Measurements from ENCODE around the gene HELT.

Gene HELT

DNA sequence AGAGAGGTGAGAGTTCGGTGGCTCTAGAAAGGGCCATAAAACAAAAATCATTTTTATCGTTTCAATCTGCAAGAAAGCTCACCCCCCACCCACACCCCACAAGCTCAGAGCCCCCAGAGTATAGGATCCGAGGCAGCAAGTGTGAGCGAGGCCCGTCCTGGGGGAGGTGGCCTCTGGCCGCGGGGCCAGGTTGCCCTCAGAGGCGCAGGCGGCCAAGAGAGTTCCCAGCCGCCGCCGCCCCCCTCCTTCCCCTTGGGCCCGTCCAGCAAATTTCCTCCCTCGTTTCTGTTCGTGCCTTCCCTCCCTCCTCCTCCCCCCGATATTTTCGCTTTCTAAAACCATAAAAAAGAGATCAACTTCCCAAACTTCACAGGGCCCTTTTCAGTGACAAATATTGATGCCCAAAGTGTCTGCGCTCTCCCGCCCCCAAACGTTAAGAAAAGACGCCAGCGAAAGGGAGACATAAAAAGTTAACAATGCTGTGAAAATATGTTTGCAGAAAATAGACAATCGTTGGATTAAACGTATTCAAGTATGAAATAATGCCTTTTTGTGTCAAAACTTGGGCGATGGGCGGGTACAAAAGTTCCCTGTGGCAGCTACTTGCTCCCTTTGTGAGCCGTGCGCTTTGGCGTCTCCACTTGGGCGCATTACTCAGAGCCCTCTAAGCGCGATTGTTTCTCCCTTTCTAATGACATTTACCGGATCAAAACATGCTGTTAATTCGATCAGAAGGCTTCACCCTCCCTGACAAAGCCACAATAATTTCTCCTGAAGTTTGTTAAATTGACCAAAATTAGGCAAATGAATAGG is 1.1 kb upstream of the HELT start:
- Histone ChIP-seq H3K4me1 (ENCODE audit: control insufficient read depth in 2 of 2, insufficient read depth in 2 of 2, low read length in 2 of 2) (no peaks in the 10 kb centered on the region), H3K27me3 (ENCODE audit: control insufficient read depth in 2 of 2, insufficient read depth in 2 of 2, low read length in 2 of 2) (peaks cover 44 to 81% of the 10 kb centered on the region in 2 donors)

GRCh38 chr4:185018834-185019455 is 655 bp downstream of the HELT start:
- Histone ChIP-seq H3K27ac (ENCODE audit: low read depth in 2 of 2, low read length in 2 of 2) (no peak overlapping the region), H3K9me3 (ENCODE audit: control insufficient read depth in 2 of 2, low read length in 2 of 2) (no peaks in the 10 kb centered on the region), H3K4me1 (ENCODE audit: control insufficient read depth in 2 of 2, insufficient read depth in 2 of 2, low read length in 2 of 2) (no peaks in the 10 kb centered on the region), H3K4me3 (ENCODE audit: low read length in 2 of 2) (no peak overlapping the region), H3K27me3 (ENCODE audit: control insufficient read depth in 2 of 2, insufficient read depth in 2 of 2, low read length in 2 of 2) (peaks cover 33 to 83% of the 10 kb centered on the region in 2 donors), H3K9ac (ENCODE audit: low read depth in 1 of 2, low read length in 2 of 2) (no peak overlapping the region), H3K36me3 (ENCODE audit: control insufficient read depth in 2 of 2, insufficient read depth in 2 of 2, low read length in 2 of 2) (no peaks in the 10 kb centered on the region)

More for the DNA sequence above, 1.1 kb upstream of the HELT start:
- Histone ChIP-seq H3K4me3 (ENCODE audit: low read length in 2 of 2) (no peak overlapping the region), H3K36me3 (ENCODE audit: control insufficient read depth in 2 of 2, insufficient read depth in 2 of 2, low read length in 2 of 2) (no peaks in the 10 kb centered on the region), H3K27ac (ENCODE audit: low read depth in 2 of 2, low read length in 2 of 2) (no peak overlapping the region), H3K9ac (ENCODE audit: low read depth in 1 of 2, low read length in 2 of 2) (no peak overlapping the region), H3K9me3 (ENCODE audit: control insufficient read depth in 2 of 2, low read length in 2 of 2) (no peaks in the 10 kb centered on the region)

DNA sequence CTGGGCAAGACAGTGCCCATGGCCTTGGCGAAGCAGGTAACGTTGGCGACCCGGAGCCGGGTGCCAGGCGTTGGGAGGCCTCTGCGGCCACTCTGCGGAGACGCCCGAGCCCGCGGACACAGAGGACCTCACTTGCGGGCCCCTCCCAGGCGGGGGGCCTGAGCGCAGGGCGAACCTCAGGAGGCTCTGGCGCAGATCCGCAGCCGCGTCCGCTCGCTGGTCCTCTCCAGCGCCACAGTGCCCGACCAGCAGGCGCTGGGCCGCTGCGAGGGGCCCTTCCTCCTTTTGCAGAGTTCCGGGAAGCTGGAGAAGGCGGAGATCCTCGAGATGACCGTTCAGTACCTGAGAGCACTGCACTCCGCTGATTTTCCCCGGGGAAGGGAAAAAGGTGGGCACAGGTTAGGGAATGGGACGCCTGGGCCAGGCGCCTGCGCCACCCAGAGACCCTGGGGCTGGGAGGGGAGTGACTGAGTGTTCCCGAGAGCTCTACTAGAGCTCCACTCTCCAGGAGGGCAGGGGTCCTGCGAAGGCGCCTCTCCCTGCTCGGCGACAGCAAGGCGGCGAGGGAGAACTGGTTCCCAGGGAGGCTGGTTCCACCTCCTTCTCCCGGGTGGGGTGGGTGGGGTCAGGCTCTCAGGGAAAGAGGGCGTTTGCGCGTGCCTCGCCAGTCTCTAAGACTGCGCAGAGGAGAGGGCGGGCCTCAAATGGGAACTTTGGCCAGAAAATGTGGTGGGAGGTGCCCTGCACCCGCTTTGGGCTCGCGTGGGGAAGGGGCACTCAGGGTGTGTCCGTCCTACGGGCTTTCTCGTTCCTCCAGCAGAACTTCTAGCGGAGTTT is 1.4 kb downstream of the HELT start:
- Histone ChIP-seq H3K4me1 (ENCODE audit: control insufficient read depth in 2 of 2, insufficient read depth in 2 of 2, low read length in 2 of 2) (no peaks in the 10 kb centered on the region), H3K9ac (ENCODE audit: low read depth in 1 of 2, low read length in 2 of 2) (no peak overlapping the region), H3K36me3 (ENCODE audit: control insufficient read depth in 2 of 2, insufficient read depth in 2 of 2, low read length in 2 of 2) (no peaks in the 10 kb centered on the region), H3K4me3 (ENCODE audit: low read length in 2 of 2) (no peak overlapping the region), H3K27ac (ENCODE audit: low read depth in 2 of 2, low read length in 2 of 2) (no peak overlapping the region), H3K9me3 (ENCODE audit: control insufficient read depth in 2 of 2, low read length in 2 of 2) (no peaks in the 10 kb centered on the region), H3K27me3 (ENCODE audit: control insufficient read depth in 2 of 2, insufficient read depth in 2 of 2, low read length in 2 of 2) (peaks cover 30 to 79% of the 10 kb centered on the region in 2 donors)

DNA sequence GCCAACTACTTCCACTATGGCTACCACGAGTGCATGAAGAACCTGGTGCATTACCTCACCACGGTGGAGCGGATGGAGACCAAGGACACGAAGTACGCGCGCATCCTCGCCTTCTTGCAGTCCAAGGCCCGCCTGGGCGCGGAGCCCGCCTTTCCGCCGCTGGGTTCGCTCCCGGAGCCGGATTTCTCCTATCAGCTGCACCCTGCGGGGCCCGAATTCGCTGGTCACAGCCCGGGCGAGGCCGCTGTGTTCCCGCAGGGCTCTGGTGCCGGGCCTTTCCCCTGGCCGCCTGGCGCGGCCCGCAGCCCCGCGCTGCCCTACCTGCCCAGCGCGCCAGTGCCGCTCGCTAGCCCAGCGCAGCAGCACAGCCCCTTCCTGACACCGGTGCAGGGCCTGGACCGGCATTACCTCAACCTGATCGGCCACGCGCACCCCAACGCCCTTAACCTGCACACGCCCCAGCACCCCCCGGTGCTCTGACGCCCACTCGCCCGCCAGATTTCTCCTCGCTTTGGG is 2.1 kb downstream of the HELT start:
- no peak overlapping the region for H3K27ac ChIP-seq (ENCODE audit: low read depth in 2 of 2, low read length in 2 of 2)
- no peaks in the 10 kb centered on the region for H3K4me1 ChIP-seq (ENCODE audit: control insufficient read depth in 2 of 2, insufficient read depth in 2 of 2, low read length in 2 of 2)
- no peak overlapping the region for H3K9ac ChIP-seq (ENCODE audit: low read depth in 1 of 2, low read length in 2 of 2)
- peaks cover 29 to 72% of the 10 kb centered on the region in 2 donors for H3K27me3 ChIP-seq (ENCODE audit: control insufficient read depth in 2 of 2, insufficient read depth in 2 of 2, low read length in 2 of 2)
- H3K9me3 ChIP-seq (ENCODE audit: control insufficient read depth in 2 of 2, low read length in 2 of 2) = no peaks in the 10 kb centered on the region
- no peaks in the 10 kb centered on the region for H3K36me3 ChIP-seq (ENCODE audit: control insufficient read depth in 2 of 2, insufficient read depth in 2 of 2, low read length in 2 of 2)
- H3K4me3 ChIP-seq (ENCODE audit: low read length in 2 of 2) = no peak overlapping the region

- Histone ChIP-seq H3K27ac (ENCODE audit: low read depth in 2 of 2, low read length in 2 of 2) (no peak overlapping the region), H3K36me3 (ENCODE audit: control insufficient read depth in 2 of 2, insufficient read depth in 2 of 2, low read length in 2 of 2) (no peaks in the 10 kb centered on the region), H3K27me3 (ENCODE audit: control insufficient read depth in 2 of 2, insufficient read depth in 2 of 2, low read length in 2 of 2) (peaks cover 28 to 68% of the 10 kb centered on the region in 2 donors), H3K4me3 (ENCODE audit: low read length in 2 of 2) (no peak overlapping the region), H3K9ac (ENCODE audit: low read depth in 1 of 2, low read length in 2 of 2) (no peak overlapping the region), H3K9me3 (ENCODE audit: control insufficient read depth in 2 of 2, low read length in 2 of 2) (no peaks in the 10 kb centered on the region), H3K4me1 (ENCODE audit: control insufficient read depth in 2 of 2, insufficient read depth in 2 of 2, low read length in 2 of 2) (no peaks in the 10 kb centered on the region)
These were observed 2.8 kb downstream of the HELT start for GRCh38 chr4:185020863-185021761.

DNA sequence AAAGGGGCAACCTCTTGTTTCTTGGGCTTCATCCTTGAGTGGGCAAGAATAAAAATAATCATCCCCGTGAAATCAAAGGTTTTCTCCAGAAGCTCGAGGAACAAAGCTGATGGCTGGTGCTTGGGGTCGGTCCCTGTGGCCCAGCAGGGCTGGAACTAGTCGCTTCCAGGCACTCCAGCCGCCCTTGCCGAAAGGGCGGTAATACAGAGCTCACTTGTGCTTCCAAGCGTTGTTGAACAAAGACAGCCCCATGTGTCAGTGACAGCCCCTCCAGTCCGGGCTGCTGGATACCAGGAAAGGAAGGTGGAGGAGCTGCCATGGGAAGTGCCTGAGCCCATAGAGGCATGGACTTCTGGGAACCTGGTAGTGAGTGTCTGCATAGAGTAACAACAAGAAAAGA is 5.2 kb downstream of the HELT start:
- Histone ChIP-seq H3K4me1 (ENCODE audit: control insufficient read depth in 2 of 2, insufficient read depth in 2 of 2, low read length in 2 of 2) (no peaks in the 10 kb centered on the region), H3K9ac (ENCODE audit: low read depth in 1 of 2, low read length in 2 of 2) (no peak overlapping the region), H3K9me3 (ENCODE audit: control insufficient read depth in 2 of 2, low read length in 2 of 2) (no peaks in the 10 kb centered on the region), H3K36me3 (ENCODE audit: control insufficient read depth in 2 of 2, insufficient read depth in 2 of 2, low read length in 2 of 2) (no peaks in the 10 kb centered on the region), H3K27ac (ENCODE audit: low read depth in 2 of 2, low read length in 2 of 2) (no peak overlapping the region), H3K4me3 (ENCODE audit: low read length in 2 of 2) (no peak overlapping the region), H3K27me3 (ENCODE audit: control insufficient read depth in 2 of 2, insufficient read depth in 2 of 2, low read length in 2 of 2) (peaks cover 22 to 54% of the 10 kb centered on the region in 2 donors)

- H3K27ac ChIP-seq (ENCODE audit: low read depth in 2 of 2, low read length in 2 of 2) = no peak overlapping the region
- peaks cover 15 to 16% of the 10 kb centered on the region in 2 donors for H3K27me3 ChIP-seq (ENCODE audit: control insufficient read depth in 2 of 2, insufficient read depth in 2 of 2, low read length in 2 of 2)
- H3K4me1 ChIP-seq (ENCODE audit: control insufficient read depth in 2 of 2, insufficient read depth in 2 of 2, low read length in 2 of 2) = no peaks in the 10 kb centered on the region
- H3K9ac ChIP-seq (ENCODE audit: low read depth in 1 of 2, low read length in 2 of 2) = no peak overlapping the region
- no peaks in the 10 kb centered on the region for H3K9me3 ChIP-seq (ENCODE audit: control insufficient read depth in 2 of 2, low read length in 2 of 2)
- no peaks in the 10 kb centered on the region for H3K36me3 ChIP-seq (ENCODE audit: control insufficient read depth in 2 of 2, insufficient read depth in 2 of 2, low read length in 2 of 2)
- H3K4me3 ChIP-seq (ENCODE audit: low read length in 2 of 2) = no peak overlapping the region
These were observed 10.3 kb downstream of the HELT start for GRCh38 chr4:185028625-185029024.

DNA sequence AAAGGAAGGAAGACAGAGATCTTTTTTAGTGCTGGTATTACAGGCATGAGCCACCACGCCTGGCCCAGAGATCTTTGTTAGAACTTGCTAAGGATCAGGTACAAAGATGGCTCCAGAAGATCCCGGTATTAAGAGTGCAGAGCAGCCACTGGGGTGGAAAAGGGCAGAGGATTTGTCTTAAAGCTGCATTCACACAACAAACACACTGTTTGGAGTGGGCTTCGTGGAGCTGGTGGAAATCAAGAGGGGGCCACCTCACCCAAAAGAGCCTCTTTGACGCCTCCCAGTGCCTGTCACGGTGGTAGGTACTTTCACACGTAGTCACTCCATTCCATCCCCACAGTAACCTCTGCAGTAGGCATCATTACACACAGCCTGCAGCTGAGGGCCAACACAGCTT is 13.3 kb downstream of the HELT start:
- Histone ChIP-seq H3K27me3 (ENCODE audit: control insufficient read depth in 2 of 2, insufficient read depth in 2 of 2, low read length in 2 of 2) (peaks cover 4 to 5% of the 10 kb centered on the region in 2 donors), H3K27ac (ENCODE audit: low read depth in 2 of 2, low read length in 2 of 2) (no peak overlapping the region), H3K36me3 (ENCODE audit: control insufficient read depth in 2 of 2, insufficient read depth in 2 of 2, low read length in 2 of 2) (no peaks in the 10 kb centered on the region)

GRCh38 chr4:185033072-185033471 is 14.8 kb downstream of the HELT start:
- no peaks in the 10 kb centered on the region for H3K9me3 ChIP-seq (ENCODE audit: control insufficient read depth in 2 of 2, low read length in 2 of 2)
- no peaks in the 10 kb centered on the region for H3K36me3 ChIP-seq (ENCODE audit: control insufficient read depth in 2 of 2, insufficient read depth in 2 of 2, low read length in 2 of 2)
- H3K9ac ChIP-seq (ENCODE audit: low read depth in 1 of 2, low read length in 2 of 2) = no peak overlapping the region
- H3K4me1 ChIP-seq (ENCODE audit: control insufficient read depth in 2 of 2, insufficient read depth in 2 of 2, low read length in 2 of 2) = no peaks in the 10 kb centered on the region
- no peak overlapping the region for H3K27ac ChIP-seq (ENCODE audit: low read depth in 2 of 2, low read length in 2 of 2)
- peaks cover 4 to 5% of the 10 kb centered on the region in 2 donors for H3K27me3 ChIP-seq (ENCODE audit: control insufficient read depth in 2 of 2, insufficient read depth in 2 of 2, low read length in 2 of 2)
- H3K4me3 ChIP-seq (ENCODE audit: low read length in 2 of 2) = no peak overlapping the region

More for the DNA sequence above, 13.3 kb downstream of the HELT start:
- H3K4me3 ChIP-seq (ENCODE audit: low read length in 2 of 2) = no peak overlapping the region
- H3K9ac ChIP-seq (ENCODE audit: low read depth in 1 of 2, low read length in 2 of 2) = no peak overlapping the region
- H3K4me1 ChIP-seq (ENCODE audit: control insufficient read depth in 2 of 2, insufficient read depth in 2 of 2, low read length in 2 of 2) = no peaks in the 10 kb centered on the region
- no peaks in the 10 kb centered on the region for H3K9me3 ChIP-seq (ENCODE audit: control insufficient read depth in 2 of 2, low read length in 2 of 2)
